PC-3 (cell line): ENCODE measurements around the gene LMO2. TPM values are rescaled to one million over a fixed set of nuclear protein-coding genes. Genes with fewer than 3 reads are reported as not detected.

Experiments
- ATAC-seq: fragments of 200-7000 bp; cut with Tn5 transposase; 2 replicates; pipeline ENCODE4 v1.9.1; 2020; ENCODE audit warnings: mild to moderate bottlenecking, moderate library complexity
- BruUV-seq: library from RNA; stranded (reverse); fragments of 400-500 nt; replicated peaks from 2 replicates; lab custom pipeline; 2021; lab: Mats Ljungman, UMichigan
- CTCF ChIA-PET: fragments of 300-600 bp; sonication (Branson Sonifier 250); formaldehyde crosslinking; loops from one replicate; lab custom pipeline; 2022; ENCODE audit warnings: antibody characterized with exemption; lab: Charles Lee
- POLR2A ChIA-PET: fragments of 300-600 bp; sonication (Branson Sonifier 250); formaldehyde crosslinking; loops from one replicate; lab custom pipeline; 2022; ENCODE audit warnings: antibody characterized with exemption; ENCODE audit not compliant: unreplicated experiment; lab: Charles Lee
- DNase-seq: peaks from one replicate; pipeline ENCODE4 v3.0.0-alpha.2; 2015
- H2AFZ ChIP-seq: fragments of 300-600 bp; sonication (generic); 2 replicates; pipeline ENCODE4 v1.6.0; 2016; ENCODE audit warnings: antibody characterized with exemption, low read length
- H3F3A ChIP-seq: fragments of 300-600 bp; sonication (generic); one replicate; pipeline ENCODE4 v1.6.0; 2017; ENCODE audit warnings: antibody characterized with exemption, low read length, control low read depth, mild to moderate bottlenecking; ENCODE audit not compliant: unreplicated experiment
- H3K27ac ChIP-seq: fragments of 300-600 bp; sonication (generic); 2 replicates; pipeline ENCODE4 v1.5.1; 2016; ENCODE audit warnings: mild to moderate bottlenecking, low read length
- H3K27me3 ChIP-seq: fragments of 300-600 bp; sonication (generic); 2 replicates; pipeline ENCODE4 v1.6.1; 2016; ENCODE audit warnings: low read length, mixed read lengths
- H3K36me3 ChIP-seq: fragments of 300-600 bp; sonication (generic); 2 replicates; pipeline ENCODE4 v1.6.1; 2016; ENCODE audit warnings: low read depth, mixed run types, low read length, mixed read lengths
- H3K4me1 ChIP-seq: fragments of 300-600 bp; sonication (generic); 2 replicates; pipeline ENCODE4 v1.5.1; 2016; ENCODE audit warnings: low read length; ENCODE audit not compliant: insufficient read depth
- H3K4me2 ChIP-seq: fragments of 300-600 bp; sonication (generic); 2 replicates; pipeline ENCODE4 v1.6.0; 2016; ENCODE audit warnings: low read length
- H3K4me3 ChIP-seq: fragments of 300-600 bp; sonication (generic); 2 replicates; pipeline ENCODE4 v1.5.1; 2016; ENCODE audit warnings: mild to moderate bottlenecking, low read length, mixed read lengths
- H3K79me2 ChIP-seq: fragments of 300-600 bp; sonication (generic); 2 replicates; pipeline ENCODE4 v1.6.1; 2017; ENCODE audit warnings: low read length, mixed read lengths
- H3K9ac ChIP-seq: fragments of 300-600 bp; sonication (generic); 2 replicates; pipeline ENCODE4 v1.6.0; 2016; ENCODE audit warnings: mild to moderate bottlenecking, low read length
- H3K9me2 ChIP-seq: fragments of 300-600 bp; sonication (generic); replicated peaks from 2 replicates; pipeline ENCODE4 v1.6.1; 2016; ENCODE audit warnings: mixed run types, low read length, mixed read lengths
- H3K9me3 ChIP-seq: fragments of 300-600 bp; sonication (generic); 2 replicates; pipeline ENCODE4 v1.6.1; 2016; ENCODE audit warnings: low read length, mixed read lengths
- H4K20me1 ChIP-seq: fragments of 300-600 bp; sonication (generic); 2 replicates; pipeline ENCODE4 v1.6.1; 2016; ENCODE audit warnings: low read length, mixed read lengths
- EZH2 ChIP-seq: fragments of 300-600 bp; sonication (generic); IDR thresholded peaks from one replicate; pipeline ENCODE4 v1.6.1; 2017; ENCODE audit warnings: antibody characterized with exemption, mild to moderate bottlenecking, low read length; ENCODE audit not compliant: unreplicated experiment
- EZH2phosphoT487 ChIP-seq: fragments of 300-600 bp; sonication (generic); IDR thresholded peaks from 2 replicates; pipeline ENCODE4 v1.6.1; 2018; ENCODE audit warnings: mild to moderate bottlenecking, antibody characterized with exemption, low read length, borderline replicate concordance
- intact Hi-C: fragments of 100-400 bp; cut with micrococcal nuclease; formaldehyde crosslinking; loops from 2 replicates; pipeline ENCODE4 v1.9.0; 2023
- total RNA-seq: library from RNA; depleted of rRNA; stranded (reverse); fragments of >200 nt; gene quantifications from 2 replicates; pipeline ENCODE4 v1.2.3, GENCODE V29; 2014
- TF ChIP-seq, protein P1 (sequence below): fragments of 300-600 bp; sonication (generic); conservative IDR thresholded peaks from 2 replicates; pipeline ENCODE4 v1.5.1; 2017; ENCODE audit warnings: antibody characterized with exemption, low read depth, mild to moderate bottlenecking, low read length

Gene LMO2
- total RNA-seq, 1 experiment from 2014 or later: 0.51 TPM

DNA sequence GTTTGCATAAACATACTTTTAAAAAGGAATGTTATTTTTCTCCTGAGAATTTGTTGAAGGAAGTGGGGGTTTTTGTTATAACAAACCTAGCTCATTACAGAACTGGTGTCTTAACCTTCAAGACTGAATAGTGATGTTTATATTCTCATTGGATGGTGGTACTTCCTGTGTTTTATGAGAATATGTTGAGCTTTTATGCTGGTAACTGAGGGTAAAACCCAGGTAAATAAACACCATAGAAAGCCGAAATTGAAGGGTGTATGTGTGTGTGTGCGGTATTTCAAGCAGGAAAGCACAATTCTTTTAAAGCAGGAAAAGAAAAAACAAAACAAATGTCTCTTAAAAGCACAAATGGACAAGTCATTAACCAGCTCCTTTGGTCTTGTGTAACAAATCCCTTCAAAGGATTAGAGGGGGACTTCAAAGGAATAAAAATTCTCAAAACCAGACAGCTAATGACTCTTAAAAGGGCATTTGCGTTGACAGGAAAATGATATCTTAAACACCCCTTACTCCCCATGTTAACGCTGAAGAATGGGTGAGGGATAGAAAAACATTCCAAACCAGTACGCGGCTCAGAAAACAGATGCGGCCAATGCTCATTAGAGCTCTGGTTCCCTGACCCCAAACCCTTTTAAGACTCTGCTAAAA, 23.8 kb downstream of the LMO2 start:
- Histone ChIP-seq H3K4me2 (no peak overlapping the region), H3K79me2 (no peaks in the 10 kb centered on the region), H3K9ac (no peak overlapping the region), H3K27ac (no peak overlapping the region), H3K27me3 (peaks cover 73% of the 10 kb centered on the region), H2AFZ (no peak overlapping the region), H3K9me2 (no peaks in the 10 kb centered on the region), H3K4me1 (no peaks in the 10 kb centered on the region), H4K20me1 (no peaks in the 10 kb centered on the region), H3K4me3 (no peak overlapping the region), H3K9me3 (no peaks in the 10 kb centered on the region), H3F3A (peaks cover 3% of the 10 kb centered on the region), H3K36me3 (no peaks in the 10 kb centered on the region)
- TF ChIP-seq EZH2phosphoT487 (no peak), EZH2 (no peak)
- TF ChIP-seq, protein P1, sequence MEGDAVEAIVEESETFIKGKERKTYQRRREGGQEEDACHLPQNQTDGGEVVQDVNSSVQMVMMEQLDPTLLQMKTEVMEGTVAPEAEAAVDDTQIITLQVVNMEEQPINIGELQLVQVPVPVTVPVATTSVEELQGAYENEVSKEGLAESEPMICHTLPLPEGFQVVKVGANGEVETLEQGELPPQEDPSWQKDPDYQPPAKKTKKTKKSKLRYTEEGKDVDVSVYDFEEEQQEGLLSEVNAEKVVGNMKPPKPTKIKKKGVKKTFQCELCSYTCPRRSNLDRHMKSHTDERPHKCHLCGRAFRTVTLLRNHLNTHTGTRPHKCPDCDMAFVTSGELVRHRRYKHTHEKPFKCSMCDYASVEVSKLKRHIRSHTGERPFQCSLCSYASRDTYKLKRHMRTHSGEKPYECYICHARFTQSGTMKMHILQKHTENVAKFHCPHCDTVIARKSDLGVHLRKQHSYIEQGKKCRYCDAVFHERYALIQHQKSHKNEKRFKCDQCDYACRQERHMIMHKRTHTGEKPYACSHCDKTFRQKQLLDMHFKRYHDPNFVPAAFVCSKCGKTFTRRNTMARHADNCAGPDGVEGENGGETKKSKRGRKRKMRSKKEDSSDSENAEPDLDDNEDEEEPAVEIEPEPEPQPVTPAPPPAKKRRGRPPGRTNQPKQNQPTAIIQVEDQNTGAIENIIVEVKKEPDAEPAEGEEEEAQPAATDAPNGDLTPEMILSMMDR: no peak
- DNase-seq: no peak
- no peak for ATAC-seq
- intact Hi-C loops: no loop called here
- ChIA-PET CTCF (no interaction called here), POLR2A (interaction anchor here (0.6 kb wide), 1 partner anchor 1055 kb away, joined by 5 read pairs; no protein-coding TSS in a partner anchor)
- BruUV-seq: no TSS peak

DNA sequence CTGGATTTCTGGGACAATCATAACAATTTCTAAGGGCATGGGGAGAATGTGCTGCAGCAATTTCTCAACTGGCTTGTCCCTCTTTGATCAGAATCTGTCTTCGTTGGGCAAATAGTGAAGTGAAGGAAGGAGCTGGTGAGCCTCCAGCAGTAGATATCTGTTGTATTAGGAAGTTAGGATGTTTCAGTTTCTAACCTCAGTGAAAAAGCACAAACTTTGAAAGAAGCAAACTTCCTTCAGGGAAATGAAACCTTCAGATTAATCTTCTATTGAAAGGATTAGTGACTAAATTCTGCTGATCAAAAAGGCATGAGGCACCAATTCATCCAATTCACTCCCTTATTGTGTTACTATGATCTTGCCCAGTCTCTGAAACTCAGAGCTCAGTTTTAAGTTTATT, 24.3 kb downstream of the LMO2 start:
- H3K27ac ChIP-seq: no peak overlapping the region
- H3K9me3 ChIP-seq: no peaks in the 10 kb centered on the region
- H2AFZ ChIP-seq: no peak overlapping the region
- no peaks in the 10 kb centered on the region for H3K4me1 ChIP-seq
- no peaks in the 10 kb centered on the region for H3K9me2 ChIP-seq
- H3K4me3 ChIP-seq: no peak overlapping the region
- no peaks in the 10 kb centered on the region for H4K20me1 ChIP-seq
- H3K36me3 ChIP-seq: no peaks in the 10 kb centered on the region
- TF ChIP-seq, protein P1: no peak
- TF ChIP-seq EZH2phosphoT487 (no peak), EZH2 (no peak)
- peaks cover 76% of the 10 kb centered on the region for H3K27me3 ChIP-seq
- peaks cover 3% of the 10 kb centered on the region for H3F3A ChIP-seq
- no peaks in the 10 kb centered on the region for H3K79me2 ChIP-seq
- POLR2A ChIA-PET: interaction anchor here (0.6 kb wide), 1 partner anchor 1056 kb away, joined by 5 read pairs; no protein-coding TSS in a partner anchor
- no peak overlapping the region for H3K4me2 ChIP-seq
- intact Hi-C loops: no loop called here
- DNase-seq (no peak), ATAC-seq (no peak)
- H3K9ac ChIP-seq: no peak overlapping the region
- CTCF ChIA-PET: no interaction called here
- no TSS peak for BruUV-seq

DNA sequence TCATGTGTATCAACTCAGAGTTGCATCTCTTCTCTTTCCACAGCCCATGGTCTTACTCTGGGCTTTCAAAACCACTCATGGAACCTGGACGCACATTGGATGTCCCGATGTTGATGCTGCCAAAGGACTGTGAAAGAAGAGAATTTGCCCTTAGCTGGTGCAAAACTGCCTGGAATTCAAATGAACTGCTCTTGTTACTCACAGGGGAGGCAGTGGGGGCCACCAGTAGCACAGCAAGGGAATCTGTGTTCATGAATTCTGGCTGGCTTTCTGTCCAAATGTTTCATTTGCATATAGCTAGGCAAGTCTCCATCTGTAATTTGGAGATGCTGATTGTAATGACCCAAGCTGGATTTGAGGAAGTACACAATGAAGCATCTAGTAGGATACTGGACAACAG, 24.9 kb downstream of the LMO2 start:
- peaks cover 82% of the 10 kb centered on the region for H3K27me3 ChIP-seq
- intact Hi-C loops: no loop called here
- DNase-seq: no peak

More for the DNA sequence above, 24.9 kb downstream of the LMO2 start:
- TF ChIP-seq, protein P1: no peak
- TF ChIP-seq EZH2 (no peak), EZH2phosphoT487 (no peak)
- Histone ChIP-seq H3K27ac (no peak overlapping the region), H3K9ac (no peak overlapping the region), H3K79me2 (no peaks in the 10 kb centered on the region), H3F3A (peaks cover 3% of the 10 kb centered on the region), H3K9me3 (no peaks in the 10 kb centered on the region), H2AFZ (no peak overlapping the region), H4K20me1 (no peaks in the 10 kb centered on the region), H3K36me3 (no peaks in the 10 kb centered on the region), H3K4me2 (no peak overlapping the region), H3K9me2 (no peaks in the 10 kb centered on the region), H3K4me3 (no peak overlapping the region), H3K4me1 (no peaks in the 10 kb centered on the region)
- BruUV-seq: no TSS peak
- ChIA-PET CTCF (no interaction called here), POLR2A (no interaction called here)
- ATAC-seq: no peak
